ENCODE results near the gene MDM2.
"Not testable (repeated sequence)": the region's sequence is repeated elsewhere in the genome, so short reads cannot be mapped to it uniquely, and the experiment has no call there.

MDM2 gene

GRCh38 chr12:68828672-68829068 lies 20.7 kb downstream of the MDM2 start:
- DNase-seq = no peak

GRCh38 chr12:68831272-68831671 lies 23.3 kb downstream of the MDM2 start:
- no peak for DNase-seq

DNA sequence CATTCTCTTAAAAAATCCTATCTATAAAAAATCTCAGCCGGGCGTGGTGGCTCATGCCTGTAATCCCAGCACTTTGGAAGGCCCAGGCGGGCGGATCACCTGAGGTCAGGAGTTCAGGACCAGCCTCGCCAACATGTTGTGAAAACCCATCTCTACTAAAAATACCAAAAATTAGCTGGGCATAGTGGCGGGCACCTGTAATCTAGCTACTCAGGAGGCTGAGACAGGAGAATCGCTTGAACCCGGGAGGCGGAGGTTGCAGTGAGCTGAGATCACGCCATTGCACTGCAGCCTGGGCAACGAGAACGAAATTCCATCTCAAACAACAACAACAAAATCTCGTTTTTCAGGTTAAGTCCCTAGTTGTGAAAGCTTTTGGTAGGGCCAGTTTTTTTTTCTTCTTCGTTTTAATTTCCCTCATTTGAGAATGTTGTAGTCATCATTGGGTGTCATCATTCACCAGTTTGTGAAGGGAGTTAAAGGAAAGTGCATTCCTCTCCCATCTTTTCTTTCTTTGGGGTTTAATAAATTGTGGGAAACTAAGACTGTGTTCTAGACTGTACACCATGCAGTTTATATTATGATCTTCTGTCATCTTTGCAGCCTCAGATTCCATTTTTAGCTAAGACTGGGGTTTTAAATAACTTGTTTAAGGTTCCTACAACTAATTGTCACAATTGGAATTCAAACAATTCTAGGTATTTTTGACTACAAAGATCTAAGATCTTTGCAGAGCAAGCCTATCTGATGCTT lies 23.9 kb downstream of the MDM2 start:
- DNase-seq = no peak

DNA sequence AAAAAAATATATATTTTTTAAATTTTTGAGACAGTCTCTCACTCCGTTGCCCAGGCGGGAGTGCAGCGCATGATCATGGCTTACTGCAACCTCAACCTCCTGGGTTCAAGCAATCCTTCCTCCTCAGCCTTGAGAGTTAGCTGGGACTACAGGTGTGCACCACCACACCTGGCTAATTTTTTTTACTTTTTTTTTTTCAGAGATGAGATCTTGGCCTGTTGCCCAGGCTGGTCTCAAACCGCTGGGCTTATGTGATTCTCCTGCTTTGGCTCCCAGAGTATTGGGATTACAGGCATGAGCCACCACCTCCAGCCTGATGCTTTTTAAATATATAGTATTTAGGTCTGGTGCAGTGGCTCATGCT lies 24.5 kb downstream of the MDM2 start:
- DNase-seq = no peak

- no peak for DNase-seq
Measured at GRCh38 chr12:68833508-68833907, 25.5 kb downstream of the MDM2 start.

- no peak for DNase-seq
Measured at GRCh38 chr12:68835333-68835908, 27.4 kb downstream of the MDM2 start.

GRCh38 chr12:68837215-68837614 lies 29.2 kb downstream of the MDM2 start:
- DNase-seq = no peak

DNA sequence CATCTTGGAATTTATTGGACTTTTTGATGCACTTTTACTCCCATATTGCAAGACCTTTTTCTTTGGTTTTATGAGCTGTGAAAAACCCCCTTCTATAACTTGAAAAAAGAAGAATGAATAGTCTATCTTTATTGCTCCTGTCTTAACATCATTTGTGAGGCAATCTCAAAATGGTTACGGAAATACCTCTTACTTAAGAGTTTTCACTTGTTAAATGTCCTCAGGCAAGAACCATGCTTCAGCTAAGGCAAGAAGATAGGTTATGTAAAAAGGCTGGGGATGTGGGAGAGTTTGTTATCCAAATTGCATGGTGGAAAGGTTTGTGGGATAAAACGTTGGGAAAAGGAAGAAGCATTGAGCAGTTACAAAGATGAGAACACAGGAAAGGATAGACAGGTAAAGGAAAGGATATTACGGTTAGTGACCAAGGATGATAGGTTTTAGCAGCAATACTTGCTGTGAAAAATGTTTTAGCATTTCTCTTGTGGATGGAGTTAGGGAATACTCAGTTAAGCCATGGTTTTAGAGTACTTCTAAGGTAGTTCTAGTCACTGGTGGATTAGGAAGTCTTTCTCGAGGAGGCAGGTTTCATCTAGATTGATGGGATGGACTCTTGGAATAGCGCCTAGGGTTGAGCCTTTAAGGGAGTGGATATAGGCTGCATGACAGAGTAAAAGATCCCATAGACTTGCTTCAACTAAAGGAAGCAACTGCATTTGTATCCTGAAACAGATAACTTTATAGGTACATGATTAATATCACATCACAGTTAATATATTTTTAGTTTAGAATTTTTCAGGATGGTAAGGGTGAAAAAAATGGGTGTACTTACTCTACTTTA lies 30.3 kb downstream of the MDM2 start:
- no peak for DNase-seq

GRCh38 chr12:68839183-68840147 lies 31.5 kb downstream of the MDM2 start:
- DNase-seq = no peak

DNA sequence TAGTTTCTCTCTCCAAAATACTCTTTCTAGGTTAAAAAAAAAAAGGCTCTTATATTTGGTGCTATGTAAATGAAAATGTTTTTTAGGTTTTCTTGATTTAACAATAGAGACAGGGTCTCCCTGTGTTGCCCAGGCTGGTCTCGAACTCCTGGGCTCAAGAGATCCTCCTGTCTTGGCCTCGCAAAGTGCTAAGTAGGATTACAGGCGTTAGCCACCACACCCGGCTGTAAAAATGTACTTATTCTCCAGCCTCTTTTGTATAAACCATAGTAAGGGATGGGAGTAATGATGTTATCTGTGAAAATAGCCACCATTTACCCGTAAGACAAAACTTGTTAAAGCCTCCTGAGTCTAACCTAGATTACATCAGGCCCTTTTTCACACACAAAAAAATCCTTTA lies 33.2 kb downstream of the MDM2 start:
- DNase-seq = not testable (repeated sequence)

- DNase-seq = no peak
Measured at GRCh38 chr12:68841717-68842116, 33.7 kb downstream of the MDM2 start.

DNA sequence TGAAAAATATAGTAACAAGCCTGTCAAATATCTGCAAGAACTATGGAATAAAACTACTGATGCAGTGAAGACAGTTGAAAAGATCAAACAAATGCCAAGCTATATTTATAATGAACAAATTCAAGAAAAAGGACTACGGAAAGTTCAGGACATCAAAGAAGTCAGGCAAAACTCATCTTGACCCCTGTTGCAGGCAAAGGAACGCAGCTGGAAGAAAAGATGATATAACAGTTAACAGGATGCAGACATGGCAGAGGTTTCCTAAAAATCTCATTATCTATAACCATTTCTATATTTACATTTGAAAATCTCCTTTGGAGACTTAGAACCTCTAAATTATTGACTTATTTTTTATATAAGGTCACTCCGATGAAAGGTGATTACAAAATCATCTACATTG lies 34.1 kb downstream of the MDM2 start:
- DNase-seq = no peak

- DNase-seq = no peak
Measured at GRCh38 chr12:68842784-68843567, 35.0 kb downstream of the MDM2 start.

DNA sequence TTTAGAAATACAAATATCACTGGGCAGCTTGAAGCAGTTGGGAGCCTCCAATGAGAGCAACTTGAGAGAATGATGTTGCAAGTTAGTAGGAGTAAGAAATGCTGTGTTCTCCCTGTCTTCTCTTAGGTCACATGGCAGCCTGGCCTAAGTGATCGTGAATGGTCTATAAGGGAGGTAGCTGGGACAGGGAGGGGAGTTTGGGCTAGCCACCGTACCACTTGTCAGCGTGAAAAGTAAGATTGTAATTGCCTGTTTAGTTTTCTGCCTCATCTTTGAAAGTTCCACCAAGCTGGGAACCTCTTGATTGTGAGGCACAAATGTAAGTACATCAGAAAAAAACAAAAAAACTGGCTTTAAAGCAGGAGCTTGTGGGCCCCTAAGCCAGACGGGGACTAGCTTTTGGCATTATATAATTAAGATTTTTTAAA lies 36.4 kb downstream of the MDM2 start:
- DNase-seq = no peak

DNA sequence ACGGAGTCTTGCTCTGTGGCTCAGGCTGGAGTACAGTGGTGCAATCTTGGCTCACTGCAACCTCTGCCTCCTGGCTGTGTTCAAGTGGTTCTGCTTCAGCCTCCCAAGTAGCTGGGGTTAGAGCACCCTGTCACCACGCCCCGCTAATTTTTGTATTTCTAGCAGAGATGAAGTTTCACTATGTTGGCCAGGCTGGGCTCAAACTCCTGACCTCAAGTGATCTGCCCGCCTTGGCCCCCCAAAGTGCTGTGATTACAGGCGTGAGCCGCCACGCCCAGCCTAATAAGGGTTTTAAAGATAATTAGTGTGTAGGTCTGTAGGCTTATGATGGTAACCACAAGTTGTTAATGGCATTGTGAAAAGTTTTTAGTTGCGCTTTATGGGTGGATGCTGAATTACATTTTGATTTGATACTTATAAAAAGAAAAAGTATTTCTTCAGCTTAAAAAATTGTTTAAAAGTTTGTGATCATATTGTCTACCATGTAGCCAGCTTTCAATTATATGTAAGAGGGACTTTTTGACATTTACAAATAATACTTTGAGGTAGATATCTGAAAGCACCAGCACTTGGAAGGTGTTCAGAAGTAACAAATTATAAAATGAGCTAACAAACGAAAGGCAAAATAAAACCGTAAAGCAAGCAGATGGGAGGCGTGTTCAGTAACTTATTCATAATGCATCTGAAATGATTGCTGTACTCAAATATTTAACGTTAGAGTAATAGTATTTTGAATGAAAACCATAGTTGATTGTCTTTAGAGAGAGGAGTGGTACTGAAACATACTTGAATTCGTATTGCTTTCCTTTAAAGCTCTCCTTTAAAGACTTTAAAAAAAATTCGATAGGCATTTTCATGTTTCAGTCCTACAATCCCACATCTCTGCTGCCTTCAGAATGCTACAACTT lies 37.1 kb downstream of the MDM2 start:
- DNase-seq = no peak

- DNase-seq = no peak
Measured at GRCh38 chr12:68846811-68847210, 38.8 kb downstream of the MDM2 start.

DNA sequence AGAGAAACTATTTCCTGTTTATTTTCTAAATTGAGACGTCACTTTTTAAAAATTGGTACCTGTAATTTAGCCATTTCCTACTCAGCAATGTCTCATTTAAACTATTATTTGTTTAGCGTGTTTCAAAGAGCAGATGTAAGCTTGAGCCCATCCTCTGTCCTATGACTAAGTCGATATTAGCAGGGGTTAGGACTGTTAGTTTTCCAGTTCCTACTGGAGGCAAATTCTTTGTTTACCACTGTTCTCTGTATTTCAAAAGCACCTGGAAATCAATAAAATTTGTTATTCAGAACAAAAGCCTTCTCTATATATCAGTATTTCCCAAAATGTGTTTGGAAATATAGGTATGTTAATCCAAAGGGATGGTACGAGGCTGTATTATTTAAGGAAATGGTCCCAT lies 42.4 kb downstream of the MDM2 start:
- no peak for DNase-seq

DNA sequence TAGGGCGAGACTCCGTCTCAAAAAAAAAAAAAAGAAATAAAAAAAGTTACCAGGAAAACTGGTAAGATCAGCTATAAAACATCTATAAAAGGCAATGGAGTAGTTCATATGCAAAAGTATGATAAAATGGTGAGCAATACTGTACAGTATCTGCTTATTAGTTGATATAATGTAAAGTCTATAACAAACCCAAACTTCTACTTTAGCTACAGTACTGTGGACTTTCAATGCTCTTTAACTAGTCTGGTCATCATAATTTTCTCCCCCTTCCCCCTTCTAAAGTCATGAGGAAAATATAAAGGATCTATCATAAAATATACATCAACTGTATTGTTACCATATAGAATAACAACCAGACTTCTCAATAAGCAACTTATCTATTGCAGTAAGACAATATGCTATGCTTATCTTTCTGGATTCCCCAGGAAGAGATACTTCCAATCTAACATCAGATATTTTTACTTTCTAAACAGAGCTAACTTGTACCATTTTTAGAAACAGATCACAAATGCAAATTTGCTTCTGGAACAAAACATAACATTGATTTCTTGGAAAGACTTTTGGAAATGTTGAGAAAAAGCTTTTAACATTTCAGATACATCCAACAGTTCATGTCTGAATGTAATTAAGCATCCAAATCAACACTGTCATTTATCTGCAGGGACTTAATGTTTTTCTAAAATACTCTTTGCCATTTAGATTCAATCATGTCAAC lies 43.8 kb downstream of the MDM2 start:
- DNase-seq = no peak

- DNase-seq = no peak
Measured at GRCh38 chr12:68853396-68854077, 45.6 kb downstream of the MDM2 start.

- no peak for DNase-seq
Measured at GRCh38 chr12:68854078-68854468, 46.1 kb downstream of the MDM2 start.

Data from KG1 (cell line).